Mucosa of stomach (tissue), 1 donor: Measurements from ENCODE around the gene ACAD11.

Experiments
- H3K27me3 ChIP-seq: one replicate; pipeline ENCODE4 v1.7.0; 2013; ENCODE audit warnings: mild to moderate bottlenecking, low read length; ENCODE audit not compliant: control insufficient read depth, insufficient read depth
- H3K36me3 ChIP-seq: one replicate; pipeline ENCODE4 v1.7.0; 2013; ENCODE audit warnings: low read length; ENCODE audit not compliant: control insufficient read depth, insufficient read depth
- H3K4me1 ChIP-seq: one replicate; pipeline ENCODE4 v1.7.0; 2013; ENCODE audit warnings: mild to moderate bottlenecking, low read length; ENCODE audit not compliant: control insufficient read depth, insufficient read depth
- H3K4me3 ChIP-seq: one replicate; pipeline ENCODE4 v1.7.0; 2013; ENCODE audit warnings: low read length
- H3K9ac ChIP-seq: one replicate; pipeline ENCODE4 v1.7.0; 2013; ENCODE audit warnings: mild to moderate bottlenecking, low read length, moderate library complexity
- H3K9me3 ChIP-seq: one replicate; pipeline ENCODE4 v1.7.0; 2013; ENCODE audit warnings: mild to moderate bottlenecking, low read length, moderate library complexity; ENCODE audit not compliant: control insufficient read depth
- donor health status: Pancreatic carcinoma.

Gene ACAD11

GRCh38 chr3:132595014-132595413 is 64.6 kb downstream of the ACAD11 start:
- H3K4me1 ChIP-seq = peaks cover 4% of the 10 kb centered on the region
- H3K4me3 ChIP-seq = no peak overlapping the region
- no peaks in the 10 kb centered on the region for H3K9me3 ChIP-seq
- H3K36me3 ChIP-seq = no peaks in the 10 kb centered on the region
- H3K9ac ChIP-seq = no peak overlapping the region
- no peaks in the 10 kb centered on the region for H3K27me3 ChIP-seq

- H3K4me3 ChIP-seq = no peak overlapping the region
- peaks cover 4% of the 10 kb centered on the region for H3K4me1 ChIP-seq
- H3K36me3 ChIP-seq = no peaks in the 10 kb centered on the region
- H3K27me3 ChIP-seq = no peaks in the 10 kb centered on the region
- no peak overlapping the region for H3K9ac ChIP-seq
- no peaks in the 10 kb centered on the region for H3K9me3 ChIP-seq
Measured at GRCh38 chr3:132594498-132594897, 65.1 kb downstream of the ACAD11 start.

- Histone ChIP-seq H3K9ac (no peak overlapping the region), H3K4me1 (peaks cover 4% of the 10 kb centered on the region), H3K9me3 (no peaks in the 10 kb centered on the region), H3K4me3 (no peak overlapping the region), H3K27me3 (no peaks in the 10 kb centered on the region), H3K36me3 (no peaks in the 10 kb centered on the region)
Measured at GRCh38 chr3:132593947-132594323, 65.7 kb downstream of the ACAD11 start.

- no peaks in the 10 kb centered on the region for H3K9me3 ChIP-seq
- no peaks in the 10 kb centered on the region for H3K36me3 ChIP-seq
- no peaks in the 10 kb centered on the region for H3K27me3 ChIP-seq
- no peak overlapping the region for H3K4me3 ChIP-seq
- H3K9ac ChIP-seq = no peak overlapping the region
- peaks cover 4% of the 10 kb centered on the region for H3K4me1 ChIP-seq
Measured at GRCh38 chr3:132593241-132593946, 66.2 kb downstream of the ACAD11 start.

- Histone ChIP-seq H3K4me3 (no peak overlapping the region), H3K36me3 (no peaks in the 10 kb centered on the region), H3K9me3 (no peaks in the 10 kb centered on the region), H3K27me3 (no peaks in the 10 kb centered on the region), H3K9ac (no peak overlapping the region), H3K4me1 (peaks cover 4% of the 10 kb centered on the region)
Measured at GRCh38 chr3:132592216-132592615, 67.4 kb downstream of the ACAD11 start.

GRCh38 chr3:132587401-132587800 is 72.2 kb downstream of the ACAD11 start:
- Histone ChIP-seq H3K9me3 (no peaks in the 10 kb centered on the region), H3K9ac (no peak overlapping the region), H3K4me1 (no peaks in the 10 kb centered on the region), H3K4me3 (no peak overlapping the region), H3K27me3 (no peaks in the 10 kb centered on the region), H3K36me3 (no peaks in the 10 kb centered on the region)

GRCh38 chr3:132573797-132574211 is 85.8 kb downstream of the ACAD11 start:
- Histone ChIP-seq H3K27me3 (no peaks in the 10 kb centered on the region), H3K9ac (no peak overlapping the region), H3K4me3 (no peak overlapping the region), H3K4me1 (no peaks in the 10 kb centered on the region), H3K9me3 (no peaks in the 10 kb centered on the region), H3K36me3 (no peaks in the 10 kb centered on the region)

GRCh38 chr3:132570016-132570415 is 89.6 kb downstream of the ACAD11 start:
- H3K36me3 ChIP-seq = no peaks in the 10 kb centered on the region
- H3K4me3 ChIP-seq = no peak overlapping the region
- no peaks in the 10 kb centered on the region for H3K4me1 ChIP-seq
- H3K9ac ChIP-seq = no peak overlapping the region
- H3K9me3 ChIP-seq = no peaks in the 10 kb centered on the region
- no peaks in the 10 kb centered on the region for H3K27me3 ChIP-seq

- H3K9ac ChIP-seq = no peak overlapping the region
- H3K36me3 ChIP-seq = no peaks in the 10 kb centered on the region
- no peaks in the 10 kb centered on the region for H3K27me3 ChIP-seq
- H3K4me1 ChIP-seq = no peaks in the 10 kb centered on the region
- no peak overlapping the region for H3K4me3 ChIP-seq
- no peaks in the 10 kb centered on the region for H3K9me3 ChIP-seq
Measured at GRCh38 chr3:132569580-132569979, 90.0 kb downstream of the ACAD11 start.

- Histone ChIP-seq H3K4me1 (no peaks in the 10 kb centered on the region), H3K4me3 (no peak overlapping the region), H3K36me3 (no peaks in the 10 kb centered on the region), H3K27me3 (no peaks in the 10 kb centered on the region), H3K9me3 (no peaks in the 10 kb centered on the region), H3K9ac (no peak overlapping the region)
Measured at GRCh38 chr3:132569153-132569552, 90.5 kb downstream of the ACAD11 start.

GRCh38 chr3:132568422-132568821 is 91.2 kb downstream of the ACAD11 start:
- Histone ChIP-seq H3K27me3 (no peaks in the 10 kb centered on the region), H3K4me1 (no peaks in the 10 kb centered on the region), H3K9ac (no peak overlapping the region), H3K36me3 (no peaks in the 10 kb centered on the region), H3K4me3 (no peak overlapping the region), H3K9me3 (no peaks in the 10 kb centered on the region)

- H3K9ac ChIP-seq = no peak overlapping the region
- no peaks in the 10 kb centered on the region for H3K4me1 ChIP-seq
- H3K9me3 ChIP-seq = no peaks in the 10 kb centered on the region
- no peaks in the 10 kb centered on the region for H3K36me3 ChIP-seq
- no peak overlapping the region for H3K4me3 ChIP-seq
- H3K27me3 ChIP-seq = no peaks in the 10 kb centered on the region
Measured at GRCh38 chr3:132564070-132564465, 95.5 kb downstream of the ACAD11 start.
